ENCODE data around the gene MACC1.
"Not testable (repeated sequence)": the region's sequence is repeated elsewhere in the genome, so short reads cannot be mapped to it uniquely, and the experiment has no call there.

MACC1 gene

GRCh38 chr7:20222219-20222828, 5.1 kb upstream of the MACC1 start:
- peaks cover 29% of the 10 kb centered on the region for H3K4me1 ChIP-seq (ENCODE audit: insufficient read depth, low read length)
- H3K9me3 ChIP-seq (ENCODE audit: control insufficient read depth, insufficient read depth, low read length), result no peaks in the 10 kb centered on the region
- no peak overlapping the region for H3K9ac ChIP-seq (ENCODE audit: low read depth, low read length)

DNA sequence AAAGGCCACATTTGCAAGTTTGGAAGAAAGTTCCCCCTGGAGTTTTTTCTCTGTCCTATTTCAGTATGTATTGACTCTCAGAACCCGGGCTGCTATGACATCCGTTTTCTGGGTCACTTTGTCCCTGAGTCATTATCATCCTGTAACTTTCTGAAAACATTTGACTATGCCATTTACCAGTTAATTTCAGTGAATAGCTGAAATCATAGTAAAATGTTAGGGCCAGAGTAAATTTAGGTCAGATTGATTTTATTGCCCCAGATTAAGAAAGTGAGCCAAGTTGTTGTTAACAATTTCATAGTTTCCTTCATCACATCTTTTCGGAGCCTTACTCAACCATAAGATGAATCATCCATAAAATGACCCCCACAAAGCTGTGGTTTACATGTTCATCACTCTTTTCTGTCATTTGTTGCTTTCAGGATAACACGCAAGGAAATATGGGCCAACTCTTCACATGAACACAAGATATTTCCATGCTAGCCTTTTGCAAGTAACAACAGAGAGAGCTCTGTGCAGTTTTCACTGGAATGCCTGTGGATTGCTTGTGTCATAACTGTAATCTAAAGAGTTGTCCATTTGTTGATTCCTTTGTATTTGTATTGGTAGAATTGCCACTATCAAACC, 3.9 kb upstream of the MACC1 start:
- H3K4me1 ChIP-seq (ENCODE audit: insufficient read depth, low read length), result peaks cover 29% of the 10 kb centered on the region
- no peaks in the 10 kb centered on the region for H3K36me3 ChIP-seq (ENCODE audit: insufficient read depth, low read length)
- H3K9me3 ChIP-seq (ENCODE audit: control insufficient read depth, insufficient read depth, low read length), result no peaks in the 10 kb centered on the region
- H3K9ac ChIP-seq (ENCODE audit: low read depth, low read length), result no peak overlapping the region

More at GRCh38 chr7:20222219-20222828, 5.1 kb upstream of the MACC1 start:
- no peaks in the 10 kb centered on the region for H3K36me3 ChIP-seq (ENCODE audit: insufficient read depth, low read length)

DNA sequence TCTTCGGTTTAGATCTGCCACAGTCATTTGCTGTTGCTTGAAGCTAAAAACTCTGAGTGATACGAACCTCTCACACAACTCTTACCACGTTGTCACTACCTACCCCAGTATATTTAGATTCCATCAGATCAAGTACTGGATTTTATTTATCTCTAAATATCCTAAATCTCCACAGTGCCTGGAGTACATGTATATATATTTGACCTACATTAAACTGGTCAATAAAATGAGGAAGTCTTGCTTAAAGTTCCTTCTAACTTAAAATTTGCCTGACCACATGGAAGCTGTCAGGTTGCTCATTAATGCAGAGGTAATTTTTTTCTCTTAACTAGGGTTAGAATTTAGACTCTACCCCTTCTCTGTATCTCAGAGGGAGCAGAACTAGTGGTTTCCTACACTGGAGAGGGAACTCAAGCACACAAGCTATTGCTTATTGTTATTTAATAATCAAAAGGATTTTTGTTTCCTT, 3.1 kb upstream of the MACC1 start:
- no peak overlapping the region for H3K9ac ChIP-seq (ENCODE audit: low read depth, low read length)
- H3K36me3 ChIP-seq (ENCODE audit: insufficient read depth, low read length), result no peaks in the 10 kb centered on the region
- no peaks in the 10 kb centered on the region for H3K9me3 ChIP-seq (ENCODE audit: control insufficient read depth, insufficient read depth, low read length)
- H3K4me1 ChIP-seq (ENCODE audit: insufficient read depth, low read length), result peaks cover 29% of the 10 kb centered on the region

DNA sequence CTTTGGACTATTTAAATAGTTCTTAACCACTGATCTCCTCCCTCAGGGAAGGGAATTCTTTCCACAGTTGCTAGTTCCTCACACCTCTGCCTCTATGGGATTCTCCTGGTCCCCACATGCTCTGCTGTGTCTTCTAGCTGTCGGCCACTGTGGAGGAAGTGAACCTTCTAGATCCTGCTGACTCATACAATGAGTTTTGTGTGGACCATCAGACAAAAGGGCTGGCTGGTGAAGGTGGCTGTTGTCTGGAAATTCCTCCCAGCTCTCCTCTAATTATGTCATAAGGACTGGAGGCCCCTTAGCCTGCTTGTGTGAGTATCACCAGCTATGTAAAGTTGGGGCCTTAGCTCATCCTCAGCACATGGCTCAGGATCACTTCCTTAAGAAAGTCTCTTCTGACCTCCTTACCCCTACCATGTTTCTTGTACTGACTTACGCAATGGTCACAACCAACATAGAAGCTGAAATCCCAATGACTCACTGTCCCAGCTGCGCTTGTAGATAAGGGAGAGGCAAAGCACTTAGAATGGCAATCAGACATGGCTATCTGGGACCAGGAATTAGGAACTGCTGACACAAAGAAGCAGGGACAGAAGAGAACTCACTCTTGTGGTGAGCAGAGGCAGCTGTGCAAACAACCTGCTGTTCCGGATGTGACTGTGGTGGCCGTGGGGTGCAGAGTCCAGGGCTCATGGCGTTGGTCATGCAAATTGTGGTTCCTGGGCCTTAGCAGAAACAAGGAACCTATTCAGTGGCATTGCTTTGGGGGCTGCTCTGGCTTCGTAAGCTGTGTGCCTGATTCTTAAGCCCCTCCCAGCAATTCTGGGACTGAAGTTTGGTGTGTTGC, 2.5 kb upstream of the MACC1 start:
- Histone ChIP-seq H3K9me3 (ENCODE audit: control insufficient read depth, insufficient read depth, low read length) (no peaks in the 10 kb centered on the region), H3K9ac (ENCODE audit: low read depth, low read length) (no peak overlapping the region), H3K4me1 (ENCODE audit: insufficient read depth, low read length) (peaks cover 29% of the 10 kb centered on the region), H3K36me3 (ENCODE audit: insufficient read depth, low read length) (no peaks in the 10 kb centered on the region)

DNA sequence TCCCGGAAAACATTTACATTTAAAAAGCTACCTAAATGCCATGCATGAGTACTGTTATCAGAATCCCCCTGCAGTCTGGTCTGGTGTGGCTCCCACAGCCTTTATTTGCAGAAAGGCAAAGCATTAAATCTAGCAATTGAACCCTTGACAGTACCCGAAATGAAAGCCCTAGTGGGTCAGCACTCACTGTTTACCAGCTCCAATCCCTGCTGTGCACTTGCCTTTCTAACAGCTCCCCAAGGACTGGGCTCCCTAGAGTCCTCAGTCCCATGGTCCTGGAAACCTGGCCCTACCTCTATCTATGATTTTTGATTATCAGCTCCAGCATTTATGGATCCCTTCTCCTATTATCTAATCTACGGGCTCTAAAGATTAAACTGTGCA, 1.9 kb upstream of the MACC1 start:
- Histone ChIP-seq H3K4me1 (ENCODE audit: insufficient read depth, low read length) (peaks cover 29% of the 10 kb centered on the region), H3K36me3 (ENCODE audit: insufficient read depth, low read length) (no peaks in the 10 kb centered on the region), H3K9me3 (ENCODE audit: control insufficient read depth, insufficient read depth, low read length) (no peaks in the 10 kb centered on the region), H3K9ac (ENCODE audit: low read depth, low read length) (no peak overlapping the region)

DNA sequence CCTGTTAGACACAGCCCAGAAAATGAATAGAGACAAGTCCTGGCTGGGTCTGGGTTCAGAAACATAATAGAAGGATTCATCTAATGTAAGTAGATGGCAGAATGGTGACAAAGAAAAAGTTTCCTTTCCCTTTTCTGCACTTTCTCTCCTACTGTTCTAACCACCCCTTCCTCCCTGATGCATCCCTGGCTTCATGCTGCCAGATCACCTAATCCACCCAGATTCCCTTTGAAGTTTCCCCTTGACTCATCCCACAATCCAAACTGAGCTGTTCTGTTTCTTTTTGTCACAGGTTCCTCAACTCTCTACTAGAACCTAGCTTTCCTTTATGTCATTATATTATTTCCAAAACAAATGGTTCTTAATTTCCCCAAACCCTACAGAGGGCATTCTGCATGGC, 1.1 kb upstream of the MACC1 start:
- H3K9ac ChIP-seq (ENCODE audit: low read depth, low read length), result no peak overlapping the region
- no peaks in the 10 kb centered on the region for H3K36me3 ChIP-seq (ENCODE audit: insufficient read depth, low read length)
- no peaks in the 10 kb centered on the region for H3K9me3 ChIP-seq (ENCODE audit: control insufficient read depth, insufficient read depth, low read length)
- peaks cover 29% of the 10 kb centered on the region for H3K4me1 ChIP-seq (ENCODE audit: insufficient read depth, low read length)

DNA sequence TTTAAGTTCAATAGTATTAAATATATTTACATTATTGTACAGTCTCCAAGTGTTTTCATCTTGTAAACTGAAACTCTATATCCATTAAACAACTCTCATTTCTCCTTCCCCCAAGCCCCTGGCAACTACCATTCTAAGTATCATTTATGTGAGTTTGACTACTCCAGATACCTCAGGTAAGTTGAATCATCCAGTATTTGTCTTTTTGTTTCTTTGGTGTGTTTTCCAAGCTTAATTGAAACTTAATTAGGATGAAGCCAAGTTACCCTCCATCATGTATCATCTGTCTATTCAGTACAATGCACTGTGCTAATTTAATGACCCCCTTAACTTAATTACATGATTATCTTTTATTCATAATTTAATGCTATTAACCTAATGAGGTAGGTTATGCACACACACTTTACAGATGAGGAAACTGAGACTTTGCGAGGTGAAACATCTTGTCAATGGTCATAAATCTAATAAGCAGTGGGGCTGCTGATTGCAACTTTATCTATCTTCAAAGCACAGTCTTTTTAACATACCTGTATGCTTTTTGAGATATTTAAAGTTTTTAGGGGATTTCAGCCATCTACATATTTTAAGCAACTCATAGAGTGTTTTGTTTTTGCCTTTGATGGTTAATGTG, 663 bp downstream of the MACC1 start:
- Histone ChIP-seq H3K9ac (ENCODE audit: low read depth, low read length) (peak overlapping the region; percentile 36; the same call in 1 of the 2 replicates), H3K4me1 (ENCODE audit: insufficient read depth, low read length) (peaks cover 29% of the 10 kb centered on the region), H3K36me3 (ENCODE audit: insufficient read depth, low read length) (no peaks in the 10 kb centered on the region)

DNA sequence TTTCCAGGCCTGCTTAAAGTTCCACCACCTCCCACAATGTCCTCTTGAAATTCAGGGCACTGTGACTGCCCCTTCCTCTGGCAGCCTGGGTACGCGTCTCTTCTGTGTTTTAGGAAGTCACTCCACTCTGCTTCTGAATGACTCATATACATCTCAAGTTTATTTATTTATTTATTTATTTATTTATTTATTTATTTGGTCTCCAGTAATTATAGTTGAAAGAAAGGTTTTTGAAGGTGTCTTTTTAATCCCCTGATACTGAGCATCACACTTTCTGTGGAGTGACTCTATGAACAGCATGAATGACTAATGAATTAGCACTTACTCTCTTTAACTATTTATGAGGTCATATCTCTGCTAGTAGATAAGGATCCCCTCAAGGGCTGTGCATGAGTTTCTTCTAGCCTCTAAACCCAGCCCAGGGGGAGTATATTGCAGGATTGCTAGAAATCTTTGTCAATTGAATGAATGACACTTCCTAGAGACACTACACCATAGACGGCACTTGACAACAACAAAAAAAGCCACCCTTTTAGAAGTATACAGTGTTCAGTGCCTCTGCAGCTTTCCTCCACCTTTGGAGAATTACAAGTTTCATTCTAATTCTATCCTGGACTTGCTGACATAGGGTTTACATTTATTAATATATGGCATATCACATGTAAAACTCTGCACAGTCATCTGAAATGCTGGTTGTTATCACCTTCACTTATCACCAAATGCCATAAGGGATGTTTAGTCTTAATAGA, 2.1 kb downstream of the MACC1 start:
- Histone ChIP-seq H3K4me1 (ENCODE audit: insufficient read depth, low read length) (peaks cover 23% of the 10 kb centered on the region), H3K36me3 (ENCODE audit: insufficient read depth, low read length) (no peaks in the 10 kb centered on the region), H3K9ac (ENCODE audit: low read depth, low read length) (no peak overlapping the region), H3K9me3 (ENCODE audit: control insufficient read depth, insufficient read depth, low read length) (peaks cover 5% of the 10 kb centered on the region)

More for the DNA sequence above, 663 bp downstream of the MACC1 start:
- no peaks in the 10 kb centered on the region for H3K9me3 ChIP-seq (ENCODE audit: control insufficient read depth, insufficient read depth, low read length)

DNA sequence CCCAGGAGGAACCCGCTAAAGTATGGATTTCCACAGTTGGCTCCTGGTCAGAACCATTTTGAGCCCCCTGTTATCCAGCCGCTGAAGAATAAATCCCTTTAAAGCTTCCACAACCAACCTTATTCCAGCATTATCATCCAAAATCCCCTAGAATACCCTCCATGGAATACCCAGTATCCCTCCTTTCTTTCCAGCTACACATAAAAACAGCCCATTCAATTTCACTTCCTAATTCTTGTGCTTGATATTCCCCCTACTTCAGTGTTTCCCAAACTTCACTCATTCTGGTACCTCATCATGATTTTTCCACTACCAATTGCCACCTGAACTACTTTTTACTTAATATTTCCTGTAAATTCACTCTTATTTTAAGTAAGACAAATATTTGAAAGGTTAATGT, 3.1 kb downstream of the MACC1 start:
- Histone ChIP-seq H3K9ac (ENCODE audit: low read depth, low read length) (no peak overlapping the region), H3K9me3 (ENCODE audit: control insufficient read depth, insufficient read depth, low read length) (peaks cover 10% of the 10 kb centered on the region), H3K4me1 (ENCODE audit: insufficient read depth, low read length) (peaks cover 13% of the 10 kb centered on the region; the same call in 1 of the 2 replicates), H3K36me3 (ENCODE audit: insufficient read depth, low read length) (no peaks in the 10 kb centered on the region)

GRCh38 chr7:20213378-20213777, 3.8 kb downstream of the MACC1 start:
- peaks cover 18% of the 10 kb centered on the region for H3K9me3 ChIP-seq (ENCODE audit: control insufficient read depth, insufficient read depth, low read length)
- no peak overlapping the region for H3K9ac ChIP-seq (ENCODE audit: low read depth, low read length)
- H3K36me3 ChIP-seq (ENCODE audit: insufficient read depth, low read length), result no peaks in the 10 kb centered on the region
- peaks cover 6% of the 10 kb centered on the region; the same call in 1 of the 2 replicates for H3K4me1 ChIP-seq (ENCODE audit: insufficient read depth, low read length)

DNA sequence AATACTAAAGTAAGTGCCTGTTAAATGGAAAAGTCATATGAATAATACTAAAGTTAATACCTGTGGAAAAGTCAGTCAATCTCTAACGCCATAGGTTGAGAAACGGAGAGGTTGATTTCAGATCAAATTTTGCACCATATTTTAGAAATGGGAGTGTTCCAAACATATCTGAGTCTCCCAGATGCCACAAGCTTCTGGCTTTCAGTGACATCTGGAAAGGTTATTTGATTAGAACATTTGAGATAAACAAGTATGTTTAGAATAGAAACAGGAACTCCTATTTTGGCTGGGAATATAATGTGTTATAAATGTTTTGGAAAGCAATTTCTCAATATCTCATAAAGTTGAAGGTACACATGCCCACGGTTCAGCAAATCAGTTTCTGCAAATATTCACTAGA, 5.8 kb downstream of the MACC1 start:
- no peaks in the 10 kb centered on the region for H3K36me3 ChIP-seq (ENCODE audit: insufficient read depth, low read length)
- H3K9ac ChIP-seq (ENCODE audit: low read depth, low read length), result no peak overlapping the region
- H3K9me3 ChIP-seq (ENCODE audit: control insufficient read depth, insufficient read depth, low read length), result peaks cover 21% of the 10 kb centered on the region
- H3K4me1 ChIP-seq (ENCODE audit: insufficient read depth, low read length), result no peaks in the 10 kb centered on the region

DNA sequence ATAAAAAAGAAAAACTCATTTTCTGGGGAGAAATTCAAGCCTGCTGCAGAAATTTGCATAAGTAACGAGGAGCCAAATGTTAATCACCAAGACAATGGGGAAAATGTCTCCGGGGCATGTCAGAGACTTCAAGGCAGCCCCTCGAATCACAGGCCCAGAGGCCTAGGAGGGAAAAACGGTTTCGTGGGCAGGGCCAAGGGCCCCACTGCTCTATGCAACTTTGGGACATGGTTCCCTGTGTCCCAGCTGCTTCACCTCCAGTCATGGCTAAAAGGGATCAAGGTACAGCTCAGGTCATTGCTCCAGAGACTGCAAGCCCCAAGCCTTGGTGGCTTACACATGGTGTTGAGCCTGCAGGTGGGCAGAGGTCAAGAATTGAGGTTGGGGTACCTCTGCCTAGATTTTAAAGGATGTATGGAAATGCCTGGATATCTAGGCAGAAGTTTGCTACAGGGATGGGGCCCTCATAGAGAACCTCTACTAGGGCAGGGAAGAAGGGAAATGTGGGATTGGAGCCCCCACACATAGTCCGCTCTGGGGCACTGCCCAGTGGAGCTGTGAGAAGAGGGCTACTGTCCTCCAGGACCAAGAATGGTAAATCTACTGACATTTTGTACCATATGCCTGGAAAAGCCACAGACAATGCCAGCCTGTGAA, 8.4 kb downstream of the MACC1 start:
- no peaks in the 10 kb centered on the region for H3K36me3 ChIP-seq (ENCODE audit: insufficient read depth, low read length)
- peaks cover 21% of the 10 kb centered on the region for H3K9me3 ChIP-seq (ENCODE audit: control insufficient read depth, insufficient read depth, low read length)
- no peak overlapping the region for H3K9ac ChIP-seq (ENCODE audit: low read depth, low read length)
- no peaks in the 10 kb centered on the region for H3K4me1 ChIP-seq (ENCODE audit: insufficient read depth, low read length)

GRCh38 chr7:20207811-20208210, 9.4 kb downstream of the MACC1 start:
- H3K36me3 ChIP-seq (ENCODE audit: insufficient read depth, low read length); H3K9ac ChIP-seq (ENCODE audit: low read depth, low read length): not testable (repeated sequence)

More at GRCh38 chr7:20207811-20208210, 9.4 kb downstream of the MACC1 start:
- not testable (repeated sequence) for H3K4me1 ChIP-seq (ENCODE audit: insufficient read depth, low read length)
- peaks cover 21% of the 10 kb centered on the region for H3K9me3 ChIP-seq (ENCODE audit: control insufficient read depth, insufficient read depth, low read length)

Measured in ES-I3 (cell line).